ENCODE measurements around the gene DOCK11. TPM values are rescaled to one million over a fixed set of nuclear protein-coding genes. Genes with fewer than 3 reads are reported as not detected.

DOCK11 gene
- total and polyA plus RNA-seq, 10 of the 15 experiments (the other 5 are each of a cell fraction or from before 2014, with no cell fraction given): 16.3 to 30.7 (median 19.8) TPM

DNA sequence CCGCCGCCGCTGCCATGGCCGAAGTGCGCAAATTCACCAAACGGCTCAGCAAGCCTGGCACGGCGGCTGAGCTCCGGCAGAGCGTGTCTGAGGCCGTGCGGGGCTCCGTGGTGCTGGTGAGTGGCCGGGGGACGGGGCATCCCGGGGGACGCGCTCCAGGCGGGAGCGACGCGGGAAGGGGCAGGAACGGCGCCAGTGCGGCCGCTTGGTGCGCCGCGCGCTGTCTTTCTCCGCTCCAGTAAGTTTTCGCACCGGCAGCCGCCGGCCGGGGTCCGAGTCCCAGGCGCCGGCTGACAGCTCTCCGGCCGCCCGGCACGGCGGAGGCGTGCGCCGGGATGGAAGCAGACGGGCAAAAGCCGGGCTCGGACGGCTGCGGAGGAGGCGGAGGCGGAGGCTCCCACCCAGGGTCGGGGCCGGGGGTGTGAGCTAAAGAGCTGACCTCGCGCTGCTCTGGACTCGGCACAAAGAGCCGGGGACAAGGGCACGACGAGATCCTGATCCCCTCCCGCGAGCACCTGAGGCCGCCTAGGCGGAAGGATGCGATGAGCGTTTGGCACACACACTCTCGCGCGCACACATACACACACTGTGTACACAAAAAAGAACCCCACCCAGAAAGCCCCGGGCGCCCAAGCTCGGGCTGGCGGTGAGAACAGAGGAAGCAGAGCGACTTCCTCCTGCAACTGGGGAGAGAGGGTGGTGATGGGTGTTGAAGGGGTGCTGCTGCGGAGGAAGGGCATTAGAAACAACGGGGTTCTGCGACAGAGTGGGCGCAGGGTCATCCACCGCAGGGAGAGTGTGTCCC lies 545 bp downstream of the DOCK11 start:
- ChIA-PET RAD21 (ENCODE audit: unreplicated experiment) (interaction anchor here (0.6 to 3.7 kb wide), 8 partner anchors 12 to 335 kb away, joined by 3 to 33 read pairs (median 6); no protein-coding TSS in a partner anchor), CTCF (interaction anchor here (0.9 to 1.9 kb wide), 5 partner anchors 10 to 106 kb away, joined by 3 to 7 read pairs (median 4); no protein-coding TSS in a partner anchor), POLR2A (interaction anchor here (1.2 to 3.6 kb wide), 4 partner anchors 34 to 235 kb away, joined by 3 to 39 read pairs (median 10); no protein-coding TSS in a partner anchor), SMC1A (ENCODE audit: uncharacterized antibody, unreplicated experiment) (interaction anchor here (1.1 to 3.6 kb wide), 10 partner anchors 22 to 145 kb away, joined by 3 to 24 read pairs (median 6); no protein-coding TSS in a partner anchor)
- intact Hi-C loops (cut with micrococcal nuclease; ENCODE audit: unreplicated experiment) (loop anchor here (2.0 kb wide), 2 partner anchors 33 to 41 kb away; no protein-coding TSS in a partner anchor), in situ Hi-C loops (cut with MboI) (no loop called here)
- Histone ChIP-seq H3K27me3 (replicated peaks in 1 of 2; ENCODE audit: control insufficient read depth in 2 of 2, insufficient read depth in 2 of 2, low read length in 1 of 2) (no peaks in the 10 kb centered on the region), H3K27ac (ENCODE audit: control insufficient read depth, insufficient read depth) (peak overlapping the region; percentile 66), H3K4me3 (peak overlapping the region; percentile 74), H3K4me1 (ENCODE audit: control insufficient read depth, insufficient read depth, low read length) (0 out of 2 replicates have a peak, but pooled peaks cover 3% of the 10 kb centered on the region), H3K36me3 (ENCODE audit: control insufficient read depth in 2 of 2, insufficient read depth in 2 of 2, low read length in 1 of 2) (no peaks in the 10 kb centered on the region), H4K20me1 (ENCODE audit: control insufficient read depth, insufficient read depth) (no peaks in the 10 kb centered on the region), H3K79me2 (ENCODE audit: control insufficient read depth, insufficient read depth, low read length) (peaks cover 24% of the 10 kb centered on the region), H3K9me3 (replicated peaks; ENCODE audit: control insufficient read depth, insufficient read depth, low read length) (no peaks in the 10 kb centered on the region), H3K4me2 (ENCODE audit: control insufficient read depth, insufficient read depth) (peak overlapping the region; percentile 68; the same call in 1 of the 2 replicates), H3K9ac (ENCODE audit: control insufficient read depth, insufficient read depth, low read length) (peak overlapping the region; percentile 73), H2AFZ (ENCODE audit: control insufficient read depth, low read depth, low read length) (peak overlapping the region; percentile 56)
- peak; percentile 80 for ATAC-seq
- 28% methylated on average over 42 of the region's 81 CpGs for WGBS (ENCODE audit: insufficient coverage, insufficient replicate concordance, low lambda C conversion rate, missing lambda C conversion rate)
- no peak for DNase-seq (ENCODE audit: low read depth, low spot score)
- no TSS peak for BruUV-seq (replicated peaks)
- FAIRE-seq: no peak
- TF ChIP-seq ETV6 (conservative IDR thresholded peaks at IDR 0.05 in 1 of 2, IDR thresholded peaks at IDR 0.05 in 1 of 2; ENCODE audit: borderline replicate concordance in 1 of 2, low read depth in 1 of 2) (no peak), SUPT20H (IDR thresholded peaks at IDR 0.05; ENCODE audit: borderline replicate concordance, control insufficient read depth, low read depth, low read length) (no peak), IKZF1 (conservative IDR thresholded peaks at IDR 0.05) (peak; percentile 44; the same call in 1 of the 2 replicates), POLR2AphosphoS5 (IDR thresholded peaks at IDR 0.05; ENCODE audit: low read length) (peak; percentile 62; the same call in 1 of the 2 replicates), YY1 (IDR thresholded peaks at IDR 0.05; ENCODE audit: low read depth, low read length) (no peak), SREBF2 (IDR thresholded peaks at IDR 0.05; ENCODE audit: low read length) (no peak), HDGF (IDR thresholded peaks at IDR 0.05) (no peak), MYB (IDR thresholded peaks at IDR 0.05; ENCODE audit: borderline replicate concordance, low read depth, low read length) (no peak), NBN (IDR thresholded peaks at IDR 0.05) (0 out of 2 replicates have a peak, but pooled peaks have one; percentile 66), SUZ12 (IDR thresholded peaks at IDR 0.05; ENCODE audit: unreplicated experiment) (no peak), POLR2A (IDR thresholded peaks at IDR 0.05; ENCODE audit: low read depth, low read length) (peak; percentile 72)
- TF ChIP-seq, protein P1, sequence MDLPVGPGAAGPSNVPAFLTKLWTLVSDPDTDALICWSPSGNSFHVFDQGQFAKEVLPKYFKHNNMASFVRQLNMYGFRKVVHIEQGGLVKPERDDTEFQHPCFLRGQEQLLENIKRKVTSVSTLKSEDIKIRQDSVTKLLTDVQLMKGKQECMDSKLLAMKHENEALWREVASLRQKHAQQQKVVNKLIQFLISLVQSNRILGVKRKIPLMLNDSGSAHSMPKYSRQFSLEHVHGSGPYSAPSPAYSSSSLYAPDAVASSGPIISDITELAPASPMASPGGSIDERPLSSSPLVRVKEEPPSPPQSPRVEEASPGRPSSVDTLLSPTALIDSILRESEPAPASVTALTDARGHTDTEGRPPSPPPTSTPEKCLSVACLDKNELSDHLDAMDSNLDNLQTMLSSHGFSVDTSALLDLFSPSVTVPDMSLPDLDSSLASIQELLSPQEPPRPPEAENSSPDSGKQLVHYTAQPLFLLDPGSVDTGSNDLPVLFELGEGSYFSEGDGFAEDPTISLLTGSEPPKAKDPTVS (IDR thresholded peaks at IDR 0.05; ENCODE audit: low read depth, low read length): no peak
- TF ChIP-seq, protein P2, sequence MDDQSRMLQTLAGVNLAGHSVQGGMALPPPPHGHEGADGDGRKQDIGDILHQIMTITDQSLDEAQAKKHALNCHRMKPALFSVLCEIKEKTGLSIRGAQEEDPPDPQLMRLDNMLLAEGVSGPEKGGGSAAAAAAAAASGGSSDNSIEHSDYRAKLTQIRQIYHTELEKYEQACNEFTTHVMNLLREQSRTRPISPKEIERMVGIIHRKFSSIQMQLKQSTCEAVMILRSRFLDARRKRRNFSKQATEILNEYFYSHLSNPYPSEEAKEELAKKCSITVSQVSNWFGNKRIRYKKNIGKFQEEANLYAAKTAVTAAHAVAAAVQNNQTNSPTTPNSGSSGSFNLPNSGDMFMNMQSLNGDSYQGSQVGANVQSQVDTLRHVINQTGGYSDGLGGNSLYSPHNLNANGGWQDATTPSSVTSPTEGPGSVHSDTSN (IDR thresholded peaks at IDR 0.05; ENCODE audit: insufficient replicate concordance, low read depth, low read length): no peak
- TF ChIP-seq, protein P3, sequence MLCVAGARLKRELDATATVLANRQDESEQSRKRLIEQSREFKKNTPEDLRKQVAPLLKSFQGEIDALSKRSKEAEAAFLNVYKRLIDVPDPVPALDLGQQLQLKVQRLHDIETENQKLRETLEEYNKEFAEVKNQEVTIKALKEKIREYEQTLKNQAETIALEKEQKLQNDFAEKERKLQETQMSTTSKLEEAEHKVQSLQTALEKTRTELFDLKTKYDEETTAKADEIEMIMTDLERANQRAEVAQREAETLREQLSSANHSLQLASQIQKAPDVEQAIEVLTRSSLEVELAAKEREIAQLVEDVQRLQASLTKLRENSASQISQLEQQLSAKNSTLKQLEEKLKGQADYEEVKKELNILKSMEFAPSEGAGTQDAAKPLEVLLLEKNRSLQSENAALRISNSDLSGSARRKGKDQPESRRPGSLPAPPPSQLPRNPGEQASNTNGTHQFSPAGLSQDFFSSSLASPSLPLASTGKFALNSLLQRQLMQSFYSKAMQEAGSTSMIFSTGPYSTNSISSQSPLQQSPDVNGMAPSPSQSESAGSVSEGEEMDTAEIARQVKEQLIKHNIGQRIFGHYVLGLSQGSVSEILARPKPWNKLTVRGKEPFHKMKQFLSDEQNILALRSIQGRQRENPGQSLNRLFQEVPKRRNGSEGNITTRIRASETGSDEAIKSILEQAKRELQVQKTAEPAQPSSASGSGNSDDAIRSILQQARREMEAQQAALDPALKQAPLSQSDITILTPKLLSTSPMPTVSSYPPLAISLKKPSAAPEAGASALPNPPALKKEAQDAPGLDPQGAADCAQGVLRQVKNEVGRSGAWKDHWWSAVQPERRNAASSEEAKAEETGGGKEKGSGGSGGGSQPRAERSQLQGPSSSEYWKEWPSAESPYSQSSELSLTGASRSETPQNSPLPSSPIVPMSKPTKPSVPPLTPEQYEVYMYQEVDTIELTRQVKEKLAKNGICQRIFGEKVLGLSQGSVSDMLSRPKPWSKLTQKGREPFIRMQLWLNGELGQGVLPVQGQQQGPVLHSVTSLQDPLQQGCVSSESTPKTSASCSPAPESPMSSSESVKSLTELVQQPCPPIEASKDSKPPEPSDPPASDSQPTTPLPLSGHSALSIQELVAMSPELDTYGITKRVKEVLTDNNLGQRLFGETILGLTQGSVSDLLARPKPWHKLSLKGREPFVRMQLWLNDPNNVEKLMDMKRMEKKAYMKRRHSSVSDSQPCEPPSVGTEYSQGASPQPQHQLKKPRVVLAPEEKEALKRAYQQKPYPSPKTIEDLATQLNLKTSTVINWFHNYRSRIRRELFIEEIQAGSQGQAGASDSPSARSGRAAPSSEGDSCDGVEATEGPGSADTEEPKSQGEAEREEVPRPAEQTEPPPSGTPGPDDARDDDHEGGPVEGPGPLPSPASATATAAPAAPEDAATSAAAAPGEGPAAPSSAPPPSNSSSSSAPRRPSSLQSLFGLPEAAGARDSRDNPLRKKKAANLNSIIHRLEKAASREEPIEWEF (IDR thresholded peaks at IDR 0.05; ENCODE audit: insufficient replicate concordance, low read depth, low read length): no peak
